HepG2 (cell line): ENCODE data around the gene CHPF. TPM values are rescaled to one million over a fixed set of nuclear protein-coding genes. Genes with fewer than 3 reads are reported as not detected.

Source experiments
- ARHGAP35 ChIP-seq: sonication (generic); formaldehyde crosslinking; IDR thresholded peaks from 2 replicates; pipeline ENCODE4 v1.9.0; 2022; ENCODE audit warnings: mild to moderate bottlenecking, inconsistent platforms, moderate library complexity, missing genetic modification reagents, borderline replicate concordance
- CREB1 ChIP-seq, 2 experiments: fragments of 450-650 bp in 1 of 2; IDR thresholded peaks; 2 replicates each; pipeline ENCODE4 v1.6.1; 2016 to 2017; ENCODE audit warnings: control low read depth in 1 of 2, mild to moderate bottlenecking in 1 of 2, missing compliant biosample characterization in 1 of 2, missing genetic modification characterization in 1 of 2
- DNMT3B ChIP-seq: conservative IDR thresholded peaks from 2 replicates; pipeline ENCODE4 v1.6.1; 2016; ENCODE audit warnings: missing biosample characterization, control low read depth
- GABPB1 ChIP-seq: IDR thresholded peaks from 2 replicates; pipeline ENCODE4 v1.6.1; 2016; ENCODE audit warnings: mild to moderate bottlenecking, missing genetic modification reagents, moderate library complexity, missing compliant biosample characterization
- HMGA1 ChIP-seq: sonication (generic); formaldehyde crosslinking; conservative IDR thresholded peaks from 2 replicates; pipeline ENCODE4 v1.4.0; 2020; ENCODE audit warnings: missing genetic modification reagents
- HOXD1 ChIP-seq: sonication (generic); formaldehyde crosslinking; IDR thresholded peaks from 2 replicates; pipeline ENCODE4 v1.5.0; 2020; ENCODE audit warnings: missing genetic modification reagents
- ISX ChIP-seq: sonication (generic); formaldehyde crosslinking; conservative IDR thresholded peaks from 2 replicates; pipeline ENCODE4 v1.5.0; 2020; ENCODE audit warnings: missing genetic modification reagents
- KMT2A ChIP-seq: sonication (generic); formaldehyde crosslinking; IDR thresholded peaks from 2 replicates; pipeline ENCODE4 v1.4.0; 2020; ENCODE audit warnings: missing genetic modification reagents
- MAF1 ChIP-seq: sonication (generic); formaldehyde crosslinking; IDR thresholded peaks from 2 replicates; pipeline ENCODE4 v1.5.0; 2020; ENCODE audit warnings: missing genetic modification reagents, borderline replicate concordance
- MLLT10 ChIP-seq: sonication (generic); formaldehyde crosslinking; IDR thresholded peaks from 2 replicates; pipeline ENCODE4 v1.4.0; 2020; ENCODE audit warnings: missing genetic modification reagents
- NCOA1 ChIP-seq: sonication (generic); formaldehyde crosslinking; IDR thresholded peaks from 2 replicates; pipeline ENCODE4 v1.9.0; 2021; ENCODE audit warnings: missing genetic modification reagents
- NCOR1 ChIP-seq: fragments of 200-600 bp; sonication (generic); IDR thresholded peaks from 2 replicates; pipeline ENCODE4 v1.7.0; 2017; ENCODE audit warnings: antibody characterized with exemption, low read length, borderline replicate concordance
- PATZ1 ChIP-seq: sonication (generic); formaldehyde crosslinking; IDR thresholded peaks from 2 replicates; pipeline ENCODE4 v1.4.0; 2020; ENCODE audit warnings: missing genetic modification reagents
- RFXANK ChIP-seq: IDR thresholded peaks from 2 replicates; pipeline ENCODE4 v1.6.1; 2016
- SNAPC5 ChIP-seq: sonication (generic); formaldehyde crosslinking; IDR thresholded peaks from 2 replicates; pipeline ENCODE4 v1.8.1; 2023; ENCODE audit warnings: mild to moderate bottlenecking, missing genetic modification reagents, borderline replicate concordance
- TBX3 ChIP-seq: fragments of 450-650 bp; IDR thresholded peaks from 2 replicates; pipeline ENCODE4 v1.6.1; 2017; ENCODE audit warnings: antibody characterized with exemption, mild to moderate bottlenecking, inconsistent platforms, borderline replicate concordance
- ZMYM4 ChIP-seq: sonication (generic); formaldehyde crosslinking; IDR thresholded peaks from 2 replicates; pipeline ENCODE4 v1.8.1; 2023; ENCODE audit warnings: mild to moderate bottlenecking, missing genetic modification reagents
- ZNF3 ChIP-seq: IDR thresholded peaks from 2 replicates; pipeline ENCODE4 v1.7.0; 2017; ENCODE audit warnings: inconsistent platforms
- ZNF576 ChIP-seq: sonication (generic); formaldehyde crosslinking; IDR thresholded peaks from 2 replicates; pipeline ENCODE4 v1.4.0; 2020; ENCODE audit warnings: mild to moderate bottlenecking, missing genetic modification reagents
- ZSCAN30 ChIP-seq: sonication (generic); formaldehyde crosslinking; IDR thresholded peaks from 2 replicates; pipeline ENCODE4 v1.5.0; 2020; ENCODE audit warnings: mild to moderate bottlenecking, missing genetic modification reagents
- ZZZ3 ChIP-seq: sonication (generic); formaldehyde crosslinking; IDR thresholded peaks from 2 replicates; pipeline ENCODE4 v1.4.0; 2020; ENCODE audit warnings: missing genetic modification reagents, mild to moderate bottlenecking, borderline replicate concordance
- polyA plus RNA-seq, 8 experiments: library from polyadenylated mRNA; depleted of rRNA in 3 of 8; stranded (reverse) in 7 of 8; unstranded in 1 of 8; fragments of >200 nt; fragmentation: Illumina TruSeq in 4 of 8; extraction: Trizol in 4 of 8; gene quantifications; 2 replicates each; pipeline versions ENCODE4 v1.2.1 to v1.2.3, GENCODE V29; 2011 to 2016; ENCODE audit warnings: low read depth in 4 of 8, missing spikeins in 1 of 8, mixed read lengths in 1 of 8; ENCODE audit not compliant: insufficient read depth in 1 of 8
- total RNA-seq, 5 experiments: library from RNA; depleted of rRNA; stranded (reverse); fragments of >200 nt; fragmentation: Illumina TruSeq; extraction: Trizol; gene quantifications; 2 replicates each; pipeline ENCODE4 v1.2.3, GENCODE V29; 2016; ENCODE audit warnings: low read depth in 1 of 5
- TF ChIP-seq, protein P1 (sequence below): IDR thresholded peaks from 2 replicates; pipeline ENCODE4 v1.6.1; 2016; ENCODE audit warnings: missing compliant biosample characterization, missing genetic modification reagents, borderline replicate concordance
- TF ChIP-seq, protein P2 (sequence below): IDR thresholded peaks from 2 replicates; pipeline ENCODE4 v1.6.1; 2016; ENCODE audit warnings: missing genetic modification reagents, missing compliant biosample characterization
- TF ChIP-seq, protein P3 (sequence below): sonication (generic); formaldehyde crosslinking; IDR thresholded peaks from 2 replicates; pipeline ENCODE4 v1.5.1; 2020; ENCODE audit warnings: mild to moderate bottlenecking, missing genetic modification reagents, borderline replicate concordance

CHPF gene
- total and polyA plus RNA-seq, 2 of the 13 experiments (the other 11 are each of a cell fraction or from before 2014, with no cell fraction given) = 79.6 to 111 TPM

DNA sequence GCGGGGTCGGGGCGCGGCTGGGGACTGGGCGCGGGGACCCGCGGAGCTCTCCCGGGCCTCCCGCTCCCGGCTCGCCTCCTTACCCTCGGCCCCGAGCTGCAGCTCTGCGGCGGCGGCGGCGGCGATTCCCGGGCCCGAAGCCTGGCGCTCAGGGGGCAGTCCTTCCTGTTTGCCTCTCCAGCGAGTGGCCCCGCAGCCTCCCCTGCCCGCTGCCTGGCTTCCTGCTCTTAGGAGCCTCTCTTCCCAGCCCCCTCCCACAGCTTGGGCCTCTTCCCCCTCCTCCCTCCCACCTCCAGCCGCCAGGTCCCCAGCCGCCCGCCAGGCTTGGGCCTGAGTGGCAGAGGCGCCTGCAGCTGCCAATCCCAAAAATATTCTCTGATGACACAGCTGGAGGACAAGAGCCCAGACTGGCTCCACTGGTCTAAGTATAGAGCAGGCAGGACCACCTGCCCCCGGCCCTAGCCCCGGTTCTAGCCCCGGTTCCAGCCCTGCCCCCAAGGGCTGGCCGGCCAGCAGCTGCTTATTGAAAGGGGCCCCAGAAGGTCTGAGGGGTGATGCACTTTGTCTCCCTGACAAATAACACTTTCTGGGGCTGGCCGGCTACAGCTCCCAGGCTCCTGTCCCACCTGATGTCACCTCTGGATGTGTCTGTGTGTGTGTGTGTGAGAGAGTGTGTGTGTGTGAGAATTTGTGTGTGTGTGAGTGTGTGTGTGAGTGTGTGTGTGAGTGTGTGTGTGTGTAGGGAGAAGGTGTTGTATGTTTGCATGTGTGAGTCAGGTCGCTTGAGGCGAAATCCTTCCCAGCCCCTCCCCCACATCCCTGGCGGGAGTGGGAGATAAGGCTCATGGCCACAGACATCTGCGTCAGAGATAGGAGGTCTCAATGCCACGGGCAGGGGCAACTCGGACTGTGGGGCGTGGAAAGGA lies 28.0 kb upstream of the CHPF start, which contains the start of gene OBSL1 (continued):
- TF ChIP-seq ZSCAN30 (CRISPR knock-in tag) = no peak; the same call in 1 of the 2 replicates
- TF ChIP-seq, protein P1, sequence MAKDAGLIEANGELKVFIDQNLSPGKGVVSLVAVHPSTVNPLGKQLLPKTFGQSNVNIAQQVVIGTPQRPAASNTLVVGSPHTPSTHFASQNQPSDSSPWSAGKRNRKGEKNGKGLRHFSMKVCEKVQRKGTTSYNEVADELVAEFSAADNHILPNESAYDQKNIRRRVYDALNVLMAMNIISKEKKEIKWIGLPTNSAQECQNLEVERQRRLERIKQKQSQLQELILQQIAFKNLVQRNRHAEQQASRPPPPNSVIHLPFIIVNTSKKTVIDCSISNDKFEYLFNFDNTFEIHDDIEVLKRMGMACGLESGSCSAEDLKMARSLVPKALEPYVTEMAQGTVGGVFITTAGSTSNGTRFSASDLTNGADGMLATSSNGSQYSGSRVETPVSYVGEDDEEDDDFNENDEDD (CRISPR knock-in tag) = peak; percentile 79
- TF ChIP-seq SNAPC5 (CRISPR knock-in tag) = 0 out of 2 replicates have a peak, but pooled peaks have one; percentile 40
- TF ChIP-seq NCOR1 = peak; percentile 81
- TF ChIP-seq GABPB1 (CRISPR knock-in tag) = peak; percentile 87
- TF ChIP-seq MLLT10 (CRISPR knock-in tag) = no peak
- TF ChIP-seq, protein P2, sequence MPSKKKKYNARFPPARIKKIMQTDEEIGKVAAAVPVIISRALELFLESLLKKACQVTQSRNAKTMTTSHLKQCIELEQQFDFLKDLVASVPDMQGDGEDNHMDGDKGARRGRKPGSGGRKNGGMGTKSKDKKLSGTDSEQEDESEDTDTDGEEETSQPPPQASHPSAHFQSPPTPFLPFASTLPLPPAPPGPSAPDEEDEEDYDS (CRISPR knock-in tag) = peak; percentile 65; the same call in 1 of the 2 replicates
- peak; percentile 87 for TF ChIP-seq PATZ1 (CRISPR knock-in tag)
- TF ChIP-seq NCOA1 (CRISPR knock-in tag) = no peak
- peak; percentile 51; the same call in 1 of the 2 replicates for TF ChIP-seq CREB1 (IDR thresholded peaks at IDR 0.05)
- TF ChIP-seq CREB1 (CRISPR knock-in tag; IDR thresholded peaks at IDR 0.05) = peak; percentile 49; the same call in 1 of the 2 replicates
- TF ChIP-seq DNMT3B (CRISPR knock-in tag) = no peak
- TF ChIP-seq ZZZ3 (CRISPR knock-in tag) = 0 out of 2 replicates have a peak, but pooled peaks have one; percentile 41
- 0 out of 2 replicates have a peak, but pooled peaks have one; percentile 42 for TF ChIP-seq ARHGAP35
- TF ChIP-seq, protein P3, sequence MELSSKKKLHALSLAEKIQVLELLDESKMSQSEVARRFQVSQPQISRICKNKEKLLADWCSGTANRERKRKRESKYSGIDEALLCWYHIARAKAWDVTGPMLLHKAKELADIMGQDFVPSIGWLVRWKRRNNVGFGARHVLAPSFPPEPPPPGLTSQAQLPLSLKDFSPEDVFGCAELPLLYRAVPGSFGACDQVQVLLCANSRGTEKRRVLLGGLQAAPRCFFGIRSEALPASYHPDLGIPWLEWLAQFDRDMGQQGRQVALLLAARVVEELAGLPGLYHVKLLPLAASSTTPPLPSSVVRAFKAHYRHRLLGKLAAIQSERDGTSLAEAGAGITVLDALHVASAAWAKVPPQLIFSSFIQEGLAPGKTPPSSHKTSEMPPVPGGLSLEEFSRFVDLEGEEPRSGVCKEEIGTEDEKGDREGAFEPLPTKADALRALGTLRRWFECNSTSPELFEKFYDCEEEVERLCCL = no peak
- no peak; the same call in none of the 2 replicates for TF ChIP-seq ZMYM4
- TF ChIP-seq MAF1 = 0 out of 2 replicates have a peak, but pooled peaks have one; percentile 37
- peak; percentile 88 for TF ChIP-seq TBX3
- TF ChIP-seq KMT2A (CRISPR knock-in tag) = no peak
- TF ChIP-seq RFXANK (CRISPR knock-in tag) = no peak
- TF ChIP-seq ZNF3 (CRISPR knock-in tag) = no peak
- no peak for TF ChIP-seq ISX (CRISPR knock-in tag)
- no peak for TF ChIP-seq ZNF576
- TF ChIP-seq HMGA1 (CRISPR knock-in tag) = no peak
- TF ChIP-seq HOXD1 = 0 out of 2 replicates have a peak, but pooled peaks have one; percentile 16
